Thyroid gland (tissue), 4 donors: ENCODE measurements around the gene RPH3AL. TPM values are rescaled to one million over a fixed set of nuclear protein-coding genes. Genes with fewer than 3 reads are reported as not detected.
A peak's percentile ranks its signal among the peaks of the same experiment; 100 is the strongest.
"Not testable (repeated sequence)": the region's sequence is repeated elsewhere in the genome, so short reads cannot be mapped to it uniquely, and the experiment has no call there.

Experiments used
- DNase-seq, 2 donors: peaks; one replicate each; pipeline ENCODE4 v3.0.0-alpha.2; 2019
- H3K27ac ChIP-seq, 3 donors: fragments of 200-600 bp; sonication (generic); 1 replicate in 2 of 3; 2 replicates in 1 of 3; pipeline ENCODE4 v1.5.1; 2016 to 2019; ENCODE audit warnings: mild to moderate bottlenecking in 1 of 3, moderate library complexity in 1 of 3
- H3K27me3 ChIP-seq: fragments of 200-600 bp; sonication (generic); one replicate; pipeline ENCODE4 v1.5.1; 2019
- H3K36me3 ChIP-seq, 2 donors: fragments of 200-600 bp; sonication (generic); one replicate each; pipeline ENCODE4 v1.5.1; 2016 to 2019
- H3K4me1 ChIP-seq, 2 donors: fragments of 200-600 bp; sonication (generic); one replicate each; pipeline ENCODE4 v1.5.1; 2017 to 2019
- H3K4me3 ChIP-seq, 3 donors: fragments of 200-600 bp; sonication (generic); replicated peaks in 1 of 3; 1 replicate in 2 of 3; 2 replicates in 1 of 3; pipeline ENCODE4 v1.5.1; 2016; ENCODE audit warnings: mild to moderate bottlenecking in 1 of 3
- H3K9me3 ChIP-seq: fragments of 200-600 bp; sonication (generic); one replicate; pipeline ENCODE4 v1.5.1; 2017
- CTCF ChIP-seq, 6 experiments: fragments of 200-600 bp in 3 of 6; fragments of 450-650 bp in 3 of 6; sonication (generic) in 3 of 6; IDR thresholded peaks; one replicate each; pipeline ENCODE4 v1.5.1; 2016 to 2019; ENCODE audit warnings: antibody characterized with exemption in 6 of 6, mild to moderate bottlenecking in 2 of 6, inconsistent platforms in 1 of 6, moderate library complexity in 1 of 6
- POLR2A ChIP-seq, 2 donors: fragments of 450-650 bp; IDR thresholded peaks; one replicate each; pipeline ENCODE4 v1.6.1; 2017; ENCODE audit warnings: antibody characterized with exemption in 2 of 2, mild to moderate bottlenecking in 2 of 2, moderate library complexity in 1 of 2
- WGBS, 2 donors: methylation state at CpG; one replicate each; pipeline ENCODE4 v1.1.5; 2017; 5-methylcytosine and 5-hydroxymethylcytosine counted together
- intact Hi-C: fragments of 100-400 bp; cut with DNase I; formaldehyde crosslinking; loops from one replicate; pipeline ENCODE4 v1.15.1; 2023
- total RNA-seq, 4 donors: library from RNA; depleted of rRNA; stranded (reverse); fragments of >200 nt; gene quantifications; one replicate each; pipeline ENCODE4 v1.2.3, GENCODE V29; 2016

The RPH3AL gene
- total RNA-seq, 4 donors from 2014 or later = 19.1 to 47.7 (median 42.5) TPM

DNA sequence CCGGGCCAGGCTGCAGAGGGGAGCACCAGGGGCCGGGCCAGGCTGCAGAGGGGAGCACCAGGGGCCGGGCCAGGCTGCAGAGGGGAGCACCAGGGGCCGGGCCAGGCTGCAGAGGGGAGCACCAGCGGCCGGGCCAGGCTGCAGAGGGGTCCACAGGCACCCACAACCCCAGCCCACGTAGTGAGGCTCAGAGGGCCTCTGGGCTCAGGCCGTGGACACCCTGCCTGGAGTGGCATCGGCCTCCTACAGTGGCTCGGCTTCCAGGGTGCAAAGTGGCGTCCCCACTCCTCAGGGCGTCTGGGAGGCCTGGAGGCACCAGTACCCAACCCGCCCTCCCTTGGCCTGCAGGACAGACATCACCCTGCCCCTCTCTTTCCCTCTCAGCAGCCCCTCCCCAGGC is 180.7 kb downstream of the RPH3AL start:
- Histone ChIP-seq H3K9me3 (no peaks in the 10 kb centered on the region), H3K4me1 (no peaks in the 10 kb centered on the region), H3K27ac (no peak overlapping the region), H3K36me3 (no peaks in the 10 kb centered on the region), H3K27me3 (no peaks in the 10 kb centered on the region), H3K4me3 (no peak overlapping the region)
- no peak for TF ChIP-seq CTCF (IDR thresholded peaks at IDR 0.05)
- no peak for TF ChIP-seq POLR2A (IDR thresholded peaks at IDR 0.05)
- 93 to 94% methylated on average over 8 to 9 of the region's 13 CpGs for WGBS, 2 donors
- intact Hi-C loops = no loop called here
- no peak for DNase-seq

- DNase-seq = no peak
- Histone ChIP-seq H3K27me3 (no peaks in the 10 kb centered on the region), H3K9me3 (no peaks in the 10 kb centered on the region), H3K4me3 (no peak overlapping the region), H3K27ac (no peak overlapping the region), H3K4me1 (no peaks in the 10 kb centered on the region), H3K36me3 (no peaks in the 10 kb centered on the region)
- TF ChIP-seq POLR2A (IDR thresholded peaks at IDR 0.05) (no peak), CTCF (IDR thresholded peaks at IDR 0.05) (no peak)
- 87 to 98% methylated on average over 5 to 6 of the region's 6 CpGs for WGBS, 2 donors
- intact Hi-C loops = no loop called here
Measured at GRCh38 chr17:170130-170670, 182.4 kb downstream of the RPH3AL start.

- WGBS, 2 donors = 45 to 69% methylated on average over 9 of the region's 11 CpGs
- H3K9me3 ChIP-seq, H3K4me1 ChIP-seq, intact Hi-C loops, H3K4me3 ChIP-seq, H3K36me3 ChIP-seq, H3K27ac ChIP-seq, H3K27me3 ChIP-seq, DNase-seq: not testable (repeated sequence)
Measured at GRCh38 chr17:168614-169013, 184.0 kb downstream of the RPH3AL start.

DNA sequence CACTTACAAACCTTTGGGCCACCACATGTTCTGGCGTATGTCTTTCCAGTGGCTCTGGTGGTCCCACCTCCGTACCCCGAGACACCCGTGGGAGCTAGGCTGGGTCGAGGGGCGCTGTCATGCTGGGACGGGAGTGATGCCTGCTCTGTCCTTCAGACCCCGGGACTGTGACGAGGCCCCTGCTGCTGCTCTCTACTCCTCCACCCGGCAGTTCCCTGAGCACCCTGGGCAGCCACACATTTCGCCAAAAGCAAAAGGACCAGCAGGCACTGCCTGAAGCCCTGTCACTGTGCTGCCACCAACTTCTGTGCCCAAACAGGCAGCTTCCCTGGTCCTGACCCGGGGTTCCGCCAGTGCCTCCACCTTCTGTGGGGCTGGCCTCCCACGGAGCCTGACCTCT is 186.7 kb downstream of the RPH3AL start:
- Histone ChIP-seq H3K9me3 (no peaks in the 10 kb centered on the region), H3K27ac (no peak overlapping the region), H3K27me3 (no peaks in the 10 kb centered on the region), H3K4me3 (no peak overlapping the region), H3K36me3 (no peaks in the 10 kb centered on the region), H3K4me1 (no peaks in the 10 kb centered on the region)
- TF ChIP-seq CTCF (IDR thresholded peaks at IDR 0.05) (no peak), POLR2A (IDR thresholded peaks at IDR 0.05) (no peak)
- intact Hi-C loops = no loop called here
- no peak for DNase-seq
- 88 to 94% methylated on average over 13 of the region's 14 CpGs for WGBS, 2 donors

DNA sequence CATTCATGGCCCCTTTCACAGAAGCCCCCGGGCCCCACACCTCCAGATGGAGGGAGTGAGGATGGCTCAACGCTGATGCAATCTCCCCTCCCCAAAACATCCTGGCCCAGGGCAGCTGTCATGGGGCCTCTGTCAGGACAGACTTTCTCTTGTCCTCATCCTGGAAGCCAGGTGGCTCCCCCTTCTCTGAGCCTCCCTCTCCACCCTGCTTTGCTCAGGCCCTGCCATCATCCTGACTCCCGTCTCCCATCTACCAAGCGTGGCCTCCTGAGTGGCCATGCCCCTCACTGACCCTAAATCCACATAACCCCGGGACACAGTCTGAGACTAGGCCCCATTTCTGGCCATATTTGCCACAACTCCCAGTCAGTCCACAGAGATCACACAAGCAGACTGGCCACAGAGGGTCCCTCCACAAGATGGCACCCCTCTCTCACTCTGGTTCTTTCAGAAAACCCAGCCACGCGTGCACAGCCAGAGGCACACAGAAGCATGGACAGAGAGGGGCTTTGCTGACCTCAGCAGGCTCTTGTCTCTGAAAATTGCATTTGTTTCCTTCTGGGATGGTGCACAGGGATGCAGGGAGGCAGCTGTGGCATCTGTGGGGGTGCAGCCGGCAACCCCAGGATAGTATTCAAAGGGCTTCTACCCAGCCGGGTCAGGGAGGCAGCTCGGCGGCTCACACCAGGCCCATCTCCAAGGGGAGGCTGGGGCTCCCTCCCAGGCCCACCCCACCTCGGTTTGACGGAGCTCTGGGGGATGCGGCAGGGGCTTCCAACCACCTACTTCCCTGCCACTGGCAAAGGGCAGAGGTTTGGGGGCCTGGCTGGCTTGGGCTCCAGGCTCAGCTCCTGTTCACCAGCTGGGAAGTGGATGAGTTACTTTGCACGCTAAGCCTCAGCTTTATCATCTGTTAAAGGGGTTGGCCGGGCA is 188.0 kb downstream of the RPH3AL start:
- TF ChIP-seq POLR2A (IDR thresholded peaks at IDR 0.05) (no peak), CTCF (IDR thresholded peaks at IDR 0.05) (peak in 4 of 6 experiments; percentile 11 to 46 (median 34))
- Histone ChIP-seq H3K9me3 (no peaks in the 10 kb centered on the region), H3K4me1 (no peaks in the 10 kb centered on the region), H3K4me3 (no peak overlapping the region), H3K27ac (no peak overlapping the region), H3K36me3 (no peaks in the 10 kb centered on the region), H3K27me3 (no peaks in the 10 kb centered on the region)
- intact Hi-C loops = no loop called here
- DNase-seq = peak; percentile 26 to 30
- WGBS, 2 donors = 70 to 75% methylated on average over 7 to 13 of the region's 16 CpGs
